ENCODE data around the gene PTGES2. TPM values are rescaled to one million over a fixed set of nuclear protein-coding genes. Genes with fewer than 3 reads are reported as not detected.
A peak's percentile ranks its signal among the peaks of the same experiment; 100 is the strongest.

PTGES2 gene
- total and polyA plus RNA-seq, 2 of the 13 experiments (the other 11 are each of a cell fraction or from before 2014, with no cell fraction given): 63.7 to 79.8 TPM

DNA sequence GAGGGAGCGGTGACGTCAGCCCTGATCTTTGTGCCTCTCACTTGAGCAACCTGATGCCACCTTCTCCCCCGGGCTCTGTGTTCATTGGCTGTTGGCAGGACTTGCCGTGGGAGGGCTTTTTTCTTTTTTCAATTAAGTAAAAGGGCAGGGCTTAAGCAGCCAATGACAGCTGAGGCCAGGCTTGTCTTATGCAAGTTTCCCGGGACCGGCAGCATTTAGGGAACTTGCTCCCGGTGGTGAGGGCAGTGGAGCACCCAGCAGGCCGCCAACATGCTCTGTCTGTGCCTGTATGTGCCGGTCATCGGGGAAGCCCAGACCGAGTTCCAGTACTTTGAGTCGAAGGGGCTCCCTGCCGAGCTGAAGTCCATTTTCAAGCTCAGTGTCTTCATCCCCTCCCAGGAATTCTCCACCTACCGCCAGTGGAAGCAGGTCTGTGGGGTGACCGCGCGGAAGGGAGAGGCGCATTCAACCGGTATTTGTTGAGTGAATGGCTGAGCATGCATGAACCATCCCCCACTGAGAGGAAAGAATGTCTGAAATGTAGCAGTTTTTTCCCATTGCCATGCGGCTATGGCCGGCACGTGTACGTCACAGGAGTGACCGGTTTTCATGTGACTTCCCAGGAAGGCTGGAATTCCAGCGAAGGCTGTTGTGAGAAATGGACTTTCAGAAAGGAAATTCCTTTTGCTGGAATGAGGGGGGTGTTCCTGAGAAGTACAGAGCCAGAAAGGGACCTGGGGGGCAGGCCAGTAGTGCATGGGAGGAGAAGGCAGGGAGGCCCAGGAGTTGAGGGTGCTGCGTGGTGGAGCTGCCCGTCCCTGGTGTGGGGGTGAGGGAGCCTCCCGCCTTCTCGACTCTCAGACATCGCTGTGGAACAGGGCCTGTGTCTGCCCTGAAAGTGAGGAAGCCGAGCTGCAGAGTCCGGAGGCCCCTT lies 29.0 kb downstream of the PTGES2 start (continued):
- 0 out of 2 replicates have a peak, but pooled peaks have one; percentile 10 for TF ChIP-seq RERE (CRISPR knock-in tag; IDR thresholded peaks at IDR 0.05; ENCODE audit: low read depth)
- TF ChIP-seq, protein P1, sequence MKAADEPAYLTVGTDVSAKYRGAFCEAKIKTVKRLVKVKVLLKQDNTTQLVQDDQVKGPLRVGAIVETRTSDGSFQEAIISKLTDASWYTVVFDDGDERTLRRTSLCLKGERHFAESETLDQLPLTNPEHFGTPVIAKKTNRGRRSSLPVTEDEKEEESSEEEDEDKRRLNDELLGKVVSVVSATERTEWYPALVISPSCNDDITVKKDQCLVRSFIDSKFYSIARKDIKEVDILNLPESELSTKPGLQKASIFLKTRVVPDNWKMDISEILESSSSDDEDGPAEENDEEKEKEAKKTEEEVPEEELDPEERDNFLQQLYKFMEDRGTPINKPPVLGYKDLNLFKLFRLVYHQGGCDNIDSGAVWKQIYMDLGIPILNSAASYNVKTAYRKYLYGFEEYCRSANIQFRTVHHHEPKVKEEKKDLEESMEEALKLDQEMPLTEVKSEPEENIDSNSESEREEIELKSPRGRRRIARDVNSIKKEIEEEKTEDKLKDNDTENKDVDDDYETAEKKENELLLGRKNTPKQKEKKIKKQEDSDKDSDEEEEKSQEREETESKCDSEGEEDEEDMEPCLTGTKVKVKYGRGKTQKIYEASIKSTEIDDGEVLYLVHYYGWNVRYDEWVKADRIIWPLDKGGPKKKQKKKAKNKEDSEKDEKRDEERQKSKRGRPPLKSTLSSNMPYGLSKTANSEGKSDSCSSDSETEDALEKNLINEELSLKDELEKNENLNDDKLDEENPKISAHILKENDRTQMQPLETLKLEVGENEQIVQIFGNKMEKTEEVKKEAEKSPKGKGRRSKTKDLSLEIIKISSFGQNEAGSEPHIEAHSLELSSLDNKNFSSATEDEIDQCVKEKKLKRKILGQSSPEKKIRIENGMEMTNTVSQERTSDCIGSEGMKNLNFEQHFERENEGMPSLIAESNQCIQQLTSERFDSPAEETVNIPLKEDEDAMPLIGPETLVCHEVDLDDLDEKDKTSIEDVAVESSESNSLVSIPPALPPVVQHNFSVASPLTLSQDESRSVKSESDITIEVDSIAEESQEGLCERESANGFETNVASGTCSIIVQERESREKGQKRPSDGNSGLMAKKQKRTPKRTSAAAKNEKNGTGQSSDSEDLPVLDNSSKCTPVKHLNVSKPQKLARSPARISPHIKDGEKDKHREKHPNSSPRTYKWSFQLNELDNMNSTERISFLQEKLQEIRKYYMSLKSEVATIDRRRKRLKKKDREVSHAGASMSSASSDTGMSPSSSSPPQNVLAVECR (CRISPR knock-in tag; IDR thresholded peaks at IDR 0.05; ENCODE audit: borderline replicate concordance): peak; percentile 91
- TF ChIP-seq NFKB2 (CRISPR knock-in tag; IDR thresholded peaks at IDR 0.05; ENCODE audit: borderline replicate concordance): peak; percentile 71; the same call in 1 of the 2 replicates
- TF ChIP-seq ZFP37 (CRISPR knock-in tag; IDR thresholded peaks at IDR 0.05; ENCODE audit: borderline replicate concordance): peak; percentile 74; the same call in 1 of the 2 replicates
- TF ChIP-seq EP300 (IDR thresholded peaks at IDR 0.05; ENCODE audit: low read depth in 2 of 2, low read length in 2 of 2): peak in 1 of 2 experiments; percentile 43; a peak in 2 of 4 replicates
- no peak; the same call in 1 of the 2 replicates for TF ChIP-seq EP300 (CRISPR knock-in tag; IDR thresholded peaks at IDR 0.05; ENCODE audit: borderline replicate concordance)
- TF ChIP-seq ZNF329 (CRISPR knock-in tag; IDR thresholded peaks at IDR 0.05; ENCODE audit: low read depth): peak; percentile 85; the same call in 1 of the 2 replicates
- peak; percentile 76 for TF ChIP-seq ZNF687 (CRISPR knock-in tag; IDR thresholded peaks at IDR 0.05)
- TF ChIP-seq ATM (IDR thresholded peaks at IDR 0.05; ENCODE audit: borderline replicate concordance): no peak; the same call in 1 of the 2 replicates
- TF ChIP-seq FIP1L1 (IDR thresholded peaks at IDR 0.05; ENCODE audit: borderline replicate concordance, insufficient read depth, low read depth, low read length): no peak
- no peak for TF ChIP-seq SIX1 (CRISPR knock-in tag; IDR thresholded peaks at IDR 0.05; ENCODE audit: borderline replicate concordance)
- peak; percentile 11; the same call in 1 of the 2 replicates for TF ChIP-seq SIN3B (IDR thresholded peaks at IDR 0.05; ENCODE audit: low read length)
- no peak for TF ChIP-seq ZNF709 (CRISPR knock-in tag; IDR thresholded peaks at IDR 0.05)
